ENCODE measurements around the gene AKAP1.

AKAP1 gene

DNA sequence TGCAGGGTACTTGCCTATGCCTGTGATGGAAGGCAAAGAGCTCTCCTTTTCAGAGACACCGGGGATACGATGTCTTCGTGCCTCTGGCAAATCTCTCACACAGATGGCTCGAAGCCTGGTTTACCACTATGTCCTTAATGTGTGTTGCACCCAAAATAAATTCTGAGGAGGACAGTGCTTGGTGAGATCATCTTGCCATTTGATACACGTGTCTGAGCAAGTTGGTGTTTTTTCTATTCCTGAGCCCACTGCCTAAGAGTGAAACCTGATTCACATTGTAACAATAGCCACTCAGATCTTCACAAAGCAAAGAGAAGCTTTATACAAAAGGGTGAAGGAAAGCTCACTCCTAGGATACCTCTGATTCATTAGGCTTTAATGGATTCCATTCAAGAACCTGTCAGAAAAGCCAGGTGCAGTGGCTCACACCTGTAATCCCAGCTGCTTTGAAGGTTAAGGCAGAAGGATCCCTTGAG, 33.1 kb upstream of the AKAP1 start:
- H3K27me3 ChIP-seq = peaks cover 5% of the 10 kb centered on the region; the same call in 1 of the 2 replicates
- H3K4me1 ChIP-seq = no peaks in the 10 kb centered on the region
- no peaks in the 10 kb centered on the region for H3K36me3 ChIP-seq
- no peaks in the 10 kb centered on the region for H3K9me3 ChIP-seq
- H3K4me3 ChIP-seq (ENCODE audit: low read depth, low read length) = no peak overlapping the region
- TF ChIP-seq, protein P1, sequence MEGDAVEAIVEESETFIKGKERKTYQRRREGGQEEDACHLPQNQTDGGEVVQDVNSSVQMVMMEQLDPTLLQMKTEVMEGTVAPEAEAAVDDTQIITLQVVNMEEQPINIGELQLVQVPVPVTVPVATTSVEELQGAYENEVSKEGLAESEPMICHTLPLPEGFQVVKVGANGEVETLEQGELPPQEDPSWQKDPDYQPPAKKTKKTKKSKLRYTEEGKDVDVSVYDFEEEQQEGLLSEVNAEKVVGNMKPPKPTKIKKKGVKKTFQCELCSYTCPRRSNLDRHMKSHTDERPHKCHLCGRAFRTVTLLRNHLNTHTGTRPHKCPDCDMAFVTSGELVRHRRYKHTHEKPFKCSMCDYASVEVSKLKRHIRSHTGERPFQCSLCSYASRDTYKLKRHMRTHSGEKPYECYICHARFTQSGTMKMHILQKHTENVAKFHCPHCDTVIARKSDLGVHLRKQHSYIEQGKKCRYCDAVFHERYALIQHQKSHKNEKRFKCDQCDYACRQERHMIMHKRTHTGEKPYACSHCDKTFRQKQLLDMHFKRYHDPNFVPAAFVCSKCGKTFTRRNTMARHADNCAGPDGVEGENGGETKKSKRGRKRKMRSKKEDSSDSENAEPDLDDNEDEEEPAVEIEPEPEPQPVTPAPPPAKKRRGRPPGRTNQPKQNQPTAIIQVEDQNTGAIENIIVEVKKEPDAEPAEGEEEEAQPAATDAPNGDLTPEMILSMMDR (IDR thresholded peaks at IDR 0.05; ENCODE audit: low read depth, low read length) = no peak
- no peak for DNase-seq

DNA sequence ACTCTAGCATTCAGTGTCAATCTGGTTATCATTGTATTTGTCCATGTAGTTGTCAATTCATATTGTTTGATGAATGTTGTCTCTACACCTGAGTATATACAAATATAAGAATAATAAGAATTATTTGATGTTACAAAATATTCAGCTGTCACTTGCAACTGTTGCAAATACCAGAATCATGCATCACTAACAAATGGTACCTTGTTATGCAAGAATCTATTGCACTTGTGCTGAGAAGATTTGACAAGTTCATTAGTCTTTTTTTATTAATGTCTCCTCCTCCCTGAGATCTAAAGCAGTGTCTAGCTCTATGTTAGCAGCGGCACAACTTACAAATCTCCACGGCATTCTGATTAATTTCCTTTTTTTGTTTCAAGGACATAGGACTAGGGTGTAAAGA, 22.2 kb upstream of the AKAP1 start:
- H3K36me3 ChIP-seq = no peaks in the 10 kb centered on the region
- no peak for DNase-seq
- TF ChIP-seq, protein P1 (IDR thresholded peaks at IDR 0.05; ENCODE audit: low read depth, low read length) = no peak
- no peak overlapping the region for H3K4me3 ChIP-seq (ENCODE audit: low read depth, low read length)
- no peaks in the 10 kb centered on the region for H3K27me3 ChIP-seq
- H3K9me3 ChIP-seq = no peaks in the 10 kb centered on the region
- H3K4me1 ChIP-seq = no peaks in the 10 kb centered on the region

DNA sequence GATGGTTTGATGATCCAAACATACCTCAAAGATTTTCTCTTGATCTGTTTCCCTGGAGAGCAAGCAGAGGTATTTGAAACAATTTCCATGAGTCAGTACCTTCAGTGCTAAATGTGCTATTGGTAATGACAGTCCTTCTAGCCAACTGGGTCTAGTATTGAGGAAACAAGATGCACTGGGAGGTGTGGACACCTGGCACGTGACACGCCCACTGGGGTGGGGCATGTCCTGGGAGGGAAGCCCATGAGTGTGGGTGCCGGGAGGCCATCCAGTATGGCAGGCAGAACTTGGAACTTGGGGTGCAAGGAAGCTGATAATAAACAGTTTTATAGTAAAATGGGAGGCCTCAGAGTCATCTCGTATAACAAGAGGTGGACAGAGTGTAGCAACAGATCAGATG, 17.9 kb upstream of the AKAP1 start:
- TF ChIP-seq, protein P1 (IDR thresholded peaks at IDR 0.05; ENCODE audit: low read depth, low read length) = no peak
- Histone ChIP-seq H3K27me3 (peaks cover 5% of the 10 kb centered on the region), H3K4me3 (ENCODE audit: low read depth, low read length) (no peak overlapping the region), H3K9me3 (no peaks in the 10 kb centered on the region), H3K4me1 (no peaks in the 10 kb centered on the region), H3K36me3 (no peaks in the 10 kb centered on the region)
- no peak for DNase-seq

DNA sequence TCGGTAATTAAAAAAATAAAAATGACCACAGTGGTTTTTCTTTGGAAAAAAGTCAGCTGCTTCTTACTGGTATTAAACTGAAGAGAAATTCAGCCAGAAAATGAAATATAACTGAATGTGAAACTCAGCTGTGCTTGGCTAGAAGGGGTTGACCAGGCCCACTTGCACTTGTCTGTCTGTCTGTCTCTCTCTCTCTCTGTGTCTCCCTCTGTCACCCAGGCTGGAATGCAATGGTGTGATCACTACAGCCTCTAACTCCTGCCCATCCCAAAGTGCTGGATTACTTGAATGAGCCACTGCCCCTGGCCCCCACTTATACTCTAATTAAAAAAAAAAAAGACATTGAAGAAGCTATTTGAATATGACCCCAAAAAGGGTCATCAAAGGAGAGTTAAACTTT, 17.3 kb upstream of the AKAP1 start:
- Histone ChIP-seq H3K9me3 (no peaks in the 10 kb centered on the region), H3K4me3 (ENCODE audit: low read depth, low read length) (no peak overlapping the region), H3K27me3 (peaks cover 10% of the 10 kb centered on the region), H3K36me3 (no peaks in the 10 kb centered on the region), H3K4me1 (no peaks in the 10 kb centered on the region)
- no peak for DNase-seq
- TF ChIP-seq, protein P1 (IDR thresholded peaks at IDR 0.05; ENCODE audit: low read depth, low read length) = no peak

DNA sequence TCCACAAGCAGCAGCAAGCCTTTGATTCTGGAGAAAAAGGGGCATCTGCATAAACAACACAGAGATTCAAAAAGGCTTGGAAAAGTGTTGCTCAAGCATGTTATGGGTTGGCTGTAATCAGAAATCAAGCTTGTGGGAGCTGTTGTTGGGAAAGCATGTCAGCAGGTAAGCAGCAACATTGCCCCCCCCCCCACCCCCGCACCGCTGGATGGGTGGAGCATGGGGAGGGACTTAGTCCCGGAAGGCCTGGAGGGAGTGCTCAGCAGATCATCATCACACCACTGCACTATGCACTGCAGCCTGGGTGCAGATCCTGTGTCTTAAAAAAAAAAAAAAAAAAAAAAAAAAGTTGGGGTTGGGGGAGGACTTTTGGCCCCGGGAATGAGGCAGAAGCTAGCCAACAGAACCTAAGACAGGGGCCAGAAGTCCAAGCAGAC, 16.8 kb upstream of the AKAP1 start:
- H3K27me3 ChIP-seq = peaks cover 11% of the 10 kb centered on the region
- DNase-seq = no peak
- H3K4me3 ChIP-seq (ENCODE audit: low read depth, low read length) = no peak overlapping the region
- TF ChIP-seq, protein P1 (IDR thresholded peaks at IDR 0.05; ENCODE audit: low read depth, low read length) = no peak
- no peaks in the 10 kb centered on the region for H3K9me3 ChIP-seq
- H3K4me1 ChIP-seq = no peaks in the 10 kb centered on the region
- no peaks in the 10 kb centered on the region for H3K36me3 ChIP-seq

DNA sequence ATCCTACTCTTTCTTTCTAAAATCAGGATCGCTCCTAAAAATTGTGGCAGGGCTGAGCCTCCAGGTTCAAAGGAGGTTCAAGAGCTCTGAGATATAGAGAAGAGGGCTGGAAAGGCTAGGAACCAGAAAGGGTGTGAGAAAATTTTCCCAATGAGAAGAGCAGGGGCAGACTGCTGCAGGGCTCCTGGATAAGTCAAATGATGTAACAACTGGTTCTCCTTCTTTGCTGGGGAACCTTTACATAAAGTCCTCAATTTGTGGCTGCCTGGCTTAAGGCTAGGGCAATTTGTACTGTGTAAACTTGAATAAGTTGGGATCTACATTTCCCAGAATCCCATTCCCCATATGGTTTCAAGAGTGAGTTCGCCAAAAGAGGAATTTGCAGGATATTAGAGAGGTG, 16.3 kb upstream of the AKAP1 start:
- Histone ChIP-seq H3K9me3 (no peaks in the 10 kb centered on the region), H3K27me3 (peaks cover 15% of the 10 kb centered on the region), H3K4me3 (ENCODE audit: low read depth, low read length) (no peak overlapping the region), H3K4me1 (no peaks in the 10 kb centered on the region), H3K36me3 (no peaks in the 10 kb centered on the region)
- DNase-seq = no peak
- TF ChIP-seq, protein P1 (IDR thresholded peaks at IDR 0.05; ENCODE audit: low read depth, low read length) = no peak

Data from BE2C (cell line).